ENCODE measurements around the gene TRIM33. TPM values are rescaled to one million over a fixed set of nuclear protein-coding genes. Genes with fewer than 3 reads are reported as not detected.
A peak's percentile ranks its signal among the peaks of the same experiment; 100 is the strongest.

The TRIM33 gene
- polyA plus RNA-seq (18.3 to 26.4 TPM (median 22.9 TPM) in 3 replicates), polyA minus RNA-seq (12.3 to 49.3 TPM (median 24.9 TPM) in 3 replicates)
- polyA plus RNA-seq (2011; ENCODE audit: low read depth) = 60.5 TPM
- polyA plus RNA-seq (2011; cell fraction: cytosol; rRNA removed) = 8.4 and 14.0 TPM in 2 replicates
- polyA plus RNA-seq (2011; cell fraction: nucleus; rRNA removed) = 28.6 and 33.6 TPM in 2 replicates
- polyA plus RNA-seq (2012; ENCODE audit: low replicate concordance) = 15.4 and 28.6 TPM in 2 replicates
- 19.2 TPM for polyA minus RNA-seq (2011; cell fraction: cytosol; rRNA and poly(A)+ RNA removed)
- polyA minus RNA-seq (2011; cell fraction: nucleus; rRNA and poly(A)+ RNA removed) = 23.3 and 57.2 TPM in 2 replicates

- Histone ChIP-seq H3K4me2 (ENCODE audit: control insufficient read depth, extremely low read depth, insufficient read depth, low read depth, low read length) (peak within 1 kb of the TSS; percentile 99), H3K9me1 (ENCODE audit: control insufficient read depth, extremely low read depth, insufficient read depth, low read length) (no peaks in the 10 kb centered on the region), H3K27me3 (ENCODE audit: control insufficient read depth, extremely low read depth, insufficient read depth, low read length) (no peaks in the 10 kb centered on the region), H4K20me1 (ENCODE audit: control insufficient read depth, extremely low read depth, insufficient read depth, low read length) (peaks cover 8% of the 10 kb centered on the region), H2AFZ (ENCODE audit: control insufficient read depth, low read length) (peak within 1 kb of the TSS; percentile 94), H3K4me1 (ENCODE audit: control insufficient read depth, extremely low read depth, insufficient read depth, low read length) (peaks cover 21% of the 10 kb centered on the region), H3K4me3 (ENCODE audit: control insufficient read depth in 2 of 3, extremely low read depth in 1 of 3, insufficient read depth in 2 of 3, low read depth in 1 of 3, low read length in 3 of 3) (peak within 1 kb of the TSS; percentile 94 to 99 (median 95)), H3K79me2 (ENCODE audit: control insufficient read depth, insufficient read depth, low read length) (peaks cover 45% of the 10 kb centered on the region), H3K9me3 (ENCODE audit: control insufficient read depth, low read depth, low read length) (no peaks in the 10 kb centered on the region), H3K9ac (ENCODE audit: control insufficient read depth, extremely low read depth, insufficient read depth, low read length) (peak within 1 kb of the TSS; percentile 86), H3K27ac (ENCODE audit: control insufficient read depth, insufficient read depth, low read length) (peak within 1 kb of the TSS; percentile 85), H3K36me3 (ENCODE audit: control insufficient read depth in 2 of 2, extremely low read depth in 1 of 2, insufficient read depth in 2 of 2, low read length in 2 of 2) (peaks cover 0 to 2% of the 10 kb centered on the region in 2 experiments)
- dilution Hi-C loops (cut with MboI; ENCODE audit: extremely low pct_ligation_motif_present, low sequenced_read_pairs) = no loop called here
- DNase-seq (ENCODE audit: low read depth, low spot score) (peak; percentile 13), FAIRE-seq (no peak)
- TF ChIP-seq EZH2 (IDR thresholded peaks at IDR 0.05; ENCODE audit: low read length) (no peak), CTCF (optimal IDR thresholded peaks at IDR 0.05 in 1 of 3, IDR thresholded peaks at IDR 0.05 in 1 of 3, conservative IDR thresholded peaks at IDR 0.05 in 1 of 3; ENCODE audit: extremely low read depth in 1 of 3, insufficient read depth in 2 of 3, low read length in 3 of 3) (no peak)
These were observed at the start of gene TRIM33 for GRCh38 chr1:114511032-114511785. Gene TRIM33 (minus strand): TSS chr1:114511203. CDS start chr1:114511076, 127 bp downstream.

- H3K27ac ChIP-seq (ENCODE audit: control insufficient read depth, insufficient read depth, low read length) = no peak overlapping the region
- no peaks in the 10 kb centered on the region for H4K20me1 ChIP-seq (ENCODE audit: control insufficient read depth, extremely low read depth, insufficient read depth, low read length)
- no peak overlapping the region for H2AFZ ChIP-seq (ENCODE audit: control insufficient read depth, low read length)
- H3K4me1 ChIP-seq (ENCODE audit: control insufficient read depth, extremely low read depth, insufficient read depth, low read length) = no peaks in the 10 kb centered on the region
- no peak overlapping the region for H3K4me2 ChIP-seq (ENCODE audit: control insufficient read depth, extremely low read depth, insufficient read depth, low read depth, low read length)
- H3K36me3 ChIP-seq (ENCODE audit: control insufficient read depth in 2 of 2, extremely low read depth in 1 of 2, insufficient read depth in 2 of 2, low read length in 2 of 2) = no peaks in the 10 kb centered on the region
- TF ChIP-seq CTCF (optimal IDR thresholded peaks at IDR 0.05 in 1 of 3, IDR thresholded peaks at IDR 0.05 in 1 of 3, conservative IDR thresholded peaks at IDR 0.05 in 1 of 3; ENCODE audit: extremely low read depth in 1 of 3, insufficient read depth in 2 of 3, low read length in 3 of 3) (no peak), EZH2 (IDR thresholded peaks at IDR 0.05; ENCODE audit: low read length) (no peak)
- H3K9ac ChIP-seq (ENCODE audit: control insufficient read depth, extremely low read depth, insufficient read depth, low read length) = no peak overlapping the region
- no peaks in the 10 kb centered on the region for H3K9me3 ChIP-seq (ENCODE audit: control insufficient read depth, low read depth, low read length)
- dilution Hi-C loops (cut with MboI; ENCODE audit: extremely low pct_ligation_motif_present, low sequenced_read_pairs) = no loop called here
- H3K9me1 ChIP-seq (ENCODE audit: control insufficient read depth, extremely low read depth, insufficient read depth, low read length) = no peaks in the 10 kb centered on the region
- H3K27me3 ChIP-seq (ENCODE audit: control insufficient read depth, extremely low read depth, insufficient read depth, low read length) = no peaks in the 10 kb centered on the region
- no peaks in the 10 kb centered on the region for H3K79me2 ChIP-seq (ENCODE audit: control insufficient read depth, insufficient read depth, low read length)
- DNase-seq (ENCODE audit: low read depth, low spot score) (no peak), FAIRE-seq (no peak)
- no peak overlapping the region for H3K4me3 ChIP-seq (ENCODE audit: control insufficient read depth in 2 of 3, extremely low read depth in 1 of 3, insufficient read depth in 2 of 3, low read depth in 1 of 3, low read length in 3 of 3)
These were observed 48.4 kb upstream of the TRIM33 start for GRCh38 chr1:114559356-114559755.
